Kidney glomerular epithelial cell (primary cell): ENCODE data around the gene POLD2.
"Not testable (repeated sequence)": the region's sequence is repeated elsewhere in the genome, so short reads cannot be mapped to it uniquely, and the experiment has no call there.

Experiments
- DNase-seq: peaks from one replicate; lab custom pipeline; 2025; lab: John Stamatoyannopoulos, UW

Gene POLD2

GRCh38 chr7:44138698-44139097, 15.3 kb upstream of the POLD2 start:
- no peak for DNase-seq

- no peak for DNase-seq
These were observed 13.4 kb upstream of the POLD2 start for GRCh38 chr7:44136731-44137130.

- peak; percentile 9 for DNase-seq
These were observed 11.7 kb upstream of the POLD2 start for GRCh38 chr7:44134943-44135628.

GRCh38 chr7:44133295-44133694, 9.9 kb upstream of the POLD2 start:
- no peak for DNase-seq

- peak; percentile 35 for DNase-seq
These were observed 8.7 kb upstream of the POLD2 start for GRCh38 chr7:44132039-44132438.

GRCh38 chr7:44131173-44132029, 8.1 kb upstream of the POLD2 start:
- DNase-seq = peak; percentile 9

GRCh38 chr7:44128721-44129582, 5.6 kb upstream of the POLD2 start:
- DNase-seq = no peak

- DNase-seq = no peak
These were observed 3.8 kb upstream of the POLD2 start for GRCh38 chr7:44127161-44127560.

GRCh38 chr7:44126574-44126973, 3.2 kb upstream of the POLD2 start:
- DNase-seq = not testable (repeated sequence)

GRCh38 chr7:44124822-44125202, 1.5 kb upstream of the POLD2 start:
- DNase-seq = no peak

GRCh38 chr7:44122529-44122928, 819 bp downstream of the POLD2 start:
- no peak for DNase-seq

- no peak for DNase-seq
These were observed 1.5 kb downstream of the POLD2 start for GRCh38 chr7:44121761-44122420.

GRCh38 chr7:44120395-44120794, 3.0 kb downstream of the POLD2 start:
- DNase-seq = no peak

- no peak for DNase-seq
These were observed 3.4 kb downstream of the POLD2 start for GRCh38 chr7:44119829-44120380.

GRCh38 chr7:44117801-44118429, 5.4 kb downstream of the POLD2 start:
- no peak for DNase-seq

- no peak for DNase-seq
These were observed 6.3 kb downstream of the POLD2 start for GRCh38 chr7:44116789-44117666.

- no peak for DNase-seq
These were observed 7.1 kb downstream of the POLD2 start for GRCh38 chr7:44116087-44116788.

GRCh38 chr7:44114586-44115310, 8.6 kb downstream of the POLD2 start:
- DNase-seq = no peak
